NCI-H1105 (cell line): Measurements from ENCODE around the gene PARM1.

Experiments used
- DNase-seq: peaks from one replicate; lab custom pipeline; 2025; lab: John Stamatoyannopoulos, UW

The PARM1 gene

GRCh38 chr4:75030649-75031235 lies 97.8 kb downstream of the PARM1 start:
- DNase-seq, result no peak

GRCh38 chr4:75031775-75032174 lies 98.9 kb downstream of the PARM1 start:
- DNase-seq, result no peak

- DNase-seq, result no peak
Observed at GRCh38 chr4:75034523-75034922, 101.6 kb downstream of the PARM1 start.

GRCh38 chr4:75035321-75035720 lies 102.4 kb downstream of the PARM1 start:
- no peak for DNase-seq

- no peak for DNase-seq
Observed at GRCh38 chr4:75036046-75036830, 103.3 kb downstream of the PARM1 start.

- DNase-seq, result no peak
Observed at GRCh38 chr4:75037252-75037651, 104.3 kb downstream of the PARM1 start.

GRCh38 chr4:75038376-75038775 lies 105.5 kb downstream of the PARM1 start:
- no peak for DNase-seq

GRCh38 chr4:75040703-75041102 lies 107.8 kb downstream of the PARM1 start:
- DNase-seq, result no peak

- no peak for DNase-seq
Observed at GRCh38 chr4:75042601-75043208, 109.8 kb downstream of the PARM1 start.

GRCh38 chr4:75046226-75046625 lies 113.3 kb downstream of the PARM1 start:
- DNase-seq, result no peak

- no peak for DNase-seq
Observed at GRCh38 chr4:75046641-75047040, 113.7 kb downstream of the PARM1 start.

- no peak for DNase-seq
Observed at GRCh38 chr4:75048208-75048879, 115.4 kb downstream of the PARM1 start.

GRCh38 chr4:75051431-75051830 lies 118.5 kb downstream of the PARM1 start:
- no peak for DNase-seq

- DNase-seq, result no peak
Observed at GRCh38 chr4:75053352-75053751, 120.4 kb downstream of the PARM1 start.

- no peak for DNase-seq
Observed at GRCh38 chr4:75054078-75054477, 121.2 kb downstream of the PARM1 start.

GRCh38 chr4:75056277-75056676 lies 123.4 kb downstream of the PARM1 start:
- no peak for DNase-seq

- DNase-seq, result no peak
Observed at GRCh38 chr4:75057369-75057768, 124.5 kb downstream of the PARM1 start.

GRCh38 chr4:75058486-75058885 lies 125.6 kb downstream of the PARM1 start:
- no peak for DNase-seq

- no peak for DNase-seq
Observed at GRCh38 chr4:75063433-75063832, 130.5 kb downstream of the PARM1 start.

- DNase-seq, result no peak
Observed at GRCh38 chr4:75065909-75066308, 133.0 kb downstream of the PARM1 start.

GRCh38 chr4:75069493-75070074 lies 136.7 kb downstream of the PARM1 start:
- DNase-seq, result no peak

- no peak for DNase-seq
Observed at GRCh38 chr4:75071317-75071716, 138.4 kb downstream of the PARM1 start.
